ENCODE measurements around the gene LSMEM2. TPM values are rescaled to one million over a fixed set of nuclear protein-coding genes. Genes with fewer than 3 reads are reported as not detected.

Gene LSMEM2
- polyA plus RNA-seq, 2 of the 4 experiments (the other 2 are of a cell fraction) = 0.09 TPM; not detected in 1

DNA sequence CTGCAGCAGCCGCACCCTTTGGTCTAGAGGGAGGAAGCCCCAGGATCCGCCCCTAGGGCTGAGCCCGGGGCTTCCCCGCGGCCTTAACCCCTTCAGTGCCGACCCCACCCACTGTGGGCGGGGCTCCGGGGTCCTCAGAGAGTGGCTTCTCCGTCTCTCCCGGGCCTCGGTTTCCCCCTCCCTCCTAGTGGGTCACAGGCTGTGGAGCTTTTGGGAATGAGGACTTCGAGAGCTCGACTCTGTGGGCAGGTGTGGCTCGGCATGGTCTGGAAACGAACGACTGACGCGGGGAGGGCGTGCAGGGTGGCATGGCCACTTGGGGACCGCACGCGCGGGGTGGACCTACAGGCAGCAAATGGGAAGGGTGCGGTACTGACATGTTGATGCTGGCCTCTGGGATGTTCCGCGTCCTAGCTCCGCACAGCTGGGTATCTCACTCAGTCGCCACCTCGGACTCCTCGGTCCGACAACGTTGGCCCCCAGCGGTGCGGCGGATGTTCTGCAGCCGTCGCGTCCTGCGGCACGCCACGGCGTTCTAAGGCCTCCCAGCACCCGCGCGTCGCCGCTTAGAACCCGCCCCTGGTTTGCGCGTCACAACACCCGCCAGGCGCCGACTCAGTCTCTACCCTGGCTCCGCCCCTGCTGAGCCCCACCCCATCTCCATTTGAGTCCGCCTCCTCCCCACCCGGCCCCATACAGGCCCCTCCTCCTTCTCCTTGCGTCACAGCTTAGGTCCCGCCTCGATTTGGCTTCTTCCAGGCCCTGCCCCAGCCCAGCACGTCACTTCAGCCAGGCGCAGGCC is 20.1 kb downstream of the LSMEM2 start, which contains the start of the genes HYAL3 and NAA80:
HYAL3 (minus strand) TSS at position 570 of the 802 bp plus-strand sequence. CDS start 3,803 bp downstream, outside the sequence.
NAA80 (minus strand) TSS at position 570 of the 802 bp plus-strand sequence. CDS start 1,942 bp downstream, outside the sequence.
- TF ChIP-seq PHF8 (IDR thresholded peaks at IDR 0.05; ENCODE audit: borderline replicate concordance, low read depth) = peak; percentile 56; the same call in 1 of the 2 replicates
- peak; percentile 87 for TF ChIP-seq POLR2A (IDR thresholded peaks at IDR 0.05; ENCODE audit: low read length)
- TF ChIP-seq MAX (IDR thresholded peaks at IDR 0.05) = peak; percentile 77
- peak in 1 of 2 experiments; percentile 51; a peak in 1 of 5 replicates for TF ChIP-seq JUN (IDR thresholded peaks at IDR 0.05)
- no peak for TF ChIP-seq ZFP36 (IDR thresholded peaks at IDR 0.05; ENCODE audit: borderline replicate concordance, partially characterized antibody)
- peak within 1 kb of the TSS; percentile 98 for H3K4me2 ChIP-seq
- DNase-seq (ENCODE audit: low read depth in 1 of 2, low spot score in 1 of 2) (peak; percentile 80 to 99), ATAC-seq (peak; percentile 80 to 88), FAIRE-seq (no peak)
- peak within 1 kb of the TSS; percentile 77 for H3K4me3 ChIP-seq
- ChIA-PET CTCF (interaction anchor here (1.1 to 3.5 kb wide), 9 partner anchors 16 to 104 kb away, joined by 3 to 21 read pairs (median 3); partner anchors contain the start of genes HYAL2 and TUSC2), POLR2A (interaction anchor here (0.5 to 1.4 kb wide), 4 partner anchors 20 to 39 kb away, joined by 3 to 4 read pairs (median 4); no protein-coding TSS in a partner anchor)
- H3K4me1 ChIP-seq = peaks cover 26% of the 10 kb centered on the region
- H3K9me3 ChIP-seq = no peaks in the 10 kb centered on the region
- 0% methylated on average over 9 of the region's 61 CpGs for WGBS (ENCODE audit: missing lambda C conversion rate)
- peak within 1 kb of the TSS; percentile 92 to 98 for H3K27ac ChIP-seq

GRCh38 chr3:50299638-50299928 is 20.7 kb downstream of the LSMEM2 start:
- FAIRE-seq (no peak), ATAC-seq (peak in 1 of 2 experiments; percentile 84; a peak in 3 of 6 replicates), DNase-seq (ENCODE audit: low read depth in 1 of 2, low spot score in 1 of 2) (no peak)
- TF ChIP-seq TP53 (CRISPR knock-in tag; IDR thresholded peaks at IDR 0.05) (no peak), MAZ (IDR thresholded peaks at IDR 0.05; ENCODE audit: borderline replicate concordance, low read depth, low read length) (no peak), RCOR1 (IDR thresholded peaks at IDR 0.05; ENCODE audit: low read depth, low read length) (no peak)
- Histone ChIP-seq H3K4me2 (peak overlapping the region; percentile 92), H3K4me3 (peak overlapping the region; percentile 44), H3K27ac (peak overlapping the region; percentile 74 to 82), H3K9me3 (no peaks in the 10 kb centered on the region), H3K4me1 (peaks cover 26% of the 10 kb centered on the region)
- CTCF ChIA-PET = interaction anchor here (1.1 to 3.5 kb wide), 7 partner anchors 16 to 105 kb away, joined by 3 to 21 read pairs (median 3); partner anchors contain the start of genes HYAL2 and TUSC2
- no CpG with 5 or more reads among the region's 12 CpGs for WGBS (ENCODE audit: missing lambda C conversion rate)
- POLR2A ChIA-PET = interaction anchor here (0.5 to 1.4 kb wide), 4 partner anchors 20 to 39 kb away, joined by 3 to 4 read pairs (median 4); no protein-coding TSS in a partner anchor

DNA sequence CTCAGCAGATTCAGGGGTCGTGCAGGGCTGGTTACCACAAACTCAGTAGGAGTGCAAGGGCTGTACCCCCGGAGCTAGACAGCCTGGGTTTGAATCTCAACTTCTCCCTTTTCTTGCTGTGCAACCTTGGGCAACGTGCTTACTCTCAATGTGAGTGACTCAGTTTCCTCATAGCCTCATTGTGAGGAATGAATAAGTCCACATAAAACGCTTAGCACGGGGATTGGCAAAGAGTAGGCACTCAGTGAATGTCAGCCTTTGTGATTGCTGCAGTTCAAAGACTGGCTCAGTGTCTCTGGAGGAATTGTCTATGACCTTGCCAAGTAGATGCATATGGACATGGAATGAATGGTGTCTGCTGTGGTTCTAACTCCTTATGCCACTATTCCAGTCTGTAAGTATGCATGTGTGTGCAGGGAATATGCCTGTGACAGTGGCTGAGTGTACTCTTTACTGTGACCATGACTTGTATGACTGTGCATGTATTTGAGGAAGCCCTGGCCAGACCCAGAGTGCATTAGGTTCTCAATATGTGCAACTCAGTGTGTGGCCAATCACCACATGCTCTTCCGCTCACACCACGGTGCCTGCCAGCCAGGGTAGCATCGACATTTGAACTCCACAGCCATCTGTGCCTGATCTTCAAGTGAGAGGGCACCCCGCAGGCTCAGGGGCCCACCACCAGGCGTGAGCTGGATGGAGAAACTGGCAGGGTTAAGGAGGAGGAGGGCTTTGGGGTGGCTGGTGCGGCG is 21.2 kb downstream of the LSMEM2 start:
- CTCF ChIA-PET = interaction anchor here (1.1 to 3.5 kb wide), 6 partner anchors 15 to 65 kb away, joined by 3 to 21 read pairs (median 6); partner anchors contain the start of genes HYAL2 and TUSC2
- Histone ChIP-seq H3K4me2 (peak overlapping the region; percentile 92), H3K27ac (peak overlapping the region; percentile 74 to 82), H3K4me3 (peak overlapping the region; percentile 44), H3K9me3 (no peaks in the 10 kb centered on the region), H3K4me1 (peaks cover 26% of the 10 kb centered on the region)
- FAIRE-seq (no peak), ATAC-seq (no peak), DNase-seq (ENCODE audit: low read depth in 1 of 2, low spot score in 1 of 2) (no peak)
- WGBS (ENCODE audit: missing lambda C conversion rate) = 57% methylated on average over 10 of the region's 12 CpGs
- TF ChIP-seq JUN (IDR thresholded peaks at IDR 0.05) (no peak), POLR2A (IDR thresholded peaks at IDR 0.05; ENCODE audit: low read length) (no peak), EHF (CRISPR knock-in tag; IDR thresholded peaks at IDR 0.05) (peak; percentile 36; the same call in 1 of the 2 replicates), CHD2 (IDR thresholded peaks at IDR 0.05; ENCODE audit: low read length, partially characterized antibody) (no peak)
- POLR2A ChIA-PET = interaction anchor here (0.5 to 1.4 kb wide), 5 partner anchors 21 to 271 kb away, joined by 3 to 4 read pairs (median 3); no protein-coding TSS in a partner anchor

DNA sequence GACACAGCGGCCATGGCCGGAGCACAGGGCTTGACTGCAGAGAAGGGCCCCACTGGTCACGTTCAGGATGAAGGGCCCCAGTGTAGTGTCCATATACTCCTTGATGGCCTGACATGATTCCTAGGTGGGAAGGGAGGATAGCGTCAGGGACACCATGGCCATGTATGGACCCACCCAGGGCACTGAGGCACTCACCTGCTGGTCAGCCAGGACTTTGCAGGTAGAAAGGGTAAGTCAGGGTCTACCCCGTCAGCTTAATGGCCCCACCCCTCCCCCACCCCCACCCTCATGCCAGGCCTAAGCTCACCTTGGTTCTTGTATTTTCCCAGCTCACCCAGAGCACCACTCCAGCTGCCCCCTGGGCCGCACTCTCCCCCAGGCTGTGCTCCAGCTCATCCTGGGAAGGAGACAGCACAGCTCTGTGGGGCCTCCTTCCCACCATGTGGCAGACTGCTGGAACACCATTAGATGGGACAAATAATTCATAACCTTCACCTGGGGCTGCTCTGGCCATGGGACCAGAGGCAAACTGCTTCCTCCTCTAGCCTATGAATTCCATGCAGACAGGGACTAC is 21.9 kb downstream of the LSMEM2 start:
- H3K4me3 ChIP-seq = no peak overlapping the region
- H3K27ac ChIP-seq = peak overlapping the region in 1 of 2 experiments; percentile 82; a peak in 2 of 6 replicates
- FAIRE-seq = no peak
- 96% methylated on average over 4 of the region's 6 CpGs for WGBS (ENCODE audit: missing lambda C conversion rate)
- H3K4me2 ChIP-seq = peak overlapping the region; percentile 92; the same call in 2 of the 3 replicates
- H3K9me3 ChIP-seq = no peaks in the 10 kb centered on the region
- no peak for ATAC-seq
- ChIA-PET POLR2A (interaction anchor here (0.6 kb wide), 1 partner anchor 270 kb away, joined by 3 read pairs; no protein-coding TSS in a partner anchor), CTCF (interaction anchor here (1.2 to 3.5 kb wide), 4 partner anchors 9 to 27 kb away, joined by 3 to 21 read pairs (median 6); partner anchors contain the start of genes HYAL2, IFRD2 and TUSC2)
- DNase-seq (ENCODE audit: low read depth in 1 of 2, low spot score in 1 of 2) = no peak
- peaks cover 26% of the 10 kb centered on the region for H3K4me1 ChIP-seq
- TF ChIP-seq RAD21 (conservative IDR thresholded peaks at IDR 0.05 in 1 of 2, IDR thresholded peaks at IDR 0.05 in 1 of 2) (no peak), SREBF2 (IDR thresholded peaks at IDR 0.05) (no peak), KDM5A (IDR thresholded peaks at IDR 0.05) (no peak), FOSB (CRISPR knock-in tag; IDR thresholded peaks at IDR 0.05) (no peak), HMGXB4 (CRISPR knock-in tag; IDR thresholded peaks at IDR 0.05; ENCODE audit: borderline replicate concordance) (no peak), CTCF (IDR thresholded peaks at IDR 0.05) (no peak), JUNB (IDR thresholded peaks at IDR 0.05) (no peak), GATA3 (IDR thresholded peaks at IDR 0.05; ENCODE audit: borderline replicate concordance) (no peak), HOXB5 (CRISPR knock-in tag; IDR thresholded peaks at IDR 0.05) (no peak)
- TF ChIP-seq, protein P1, sequence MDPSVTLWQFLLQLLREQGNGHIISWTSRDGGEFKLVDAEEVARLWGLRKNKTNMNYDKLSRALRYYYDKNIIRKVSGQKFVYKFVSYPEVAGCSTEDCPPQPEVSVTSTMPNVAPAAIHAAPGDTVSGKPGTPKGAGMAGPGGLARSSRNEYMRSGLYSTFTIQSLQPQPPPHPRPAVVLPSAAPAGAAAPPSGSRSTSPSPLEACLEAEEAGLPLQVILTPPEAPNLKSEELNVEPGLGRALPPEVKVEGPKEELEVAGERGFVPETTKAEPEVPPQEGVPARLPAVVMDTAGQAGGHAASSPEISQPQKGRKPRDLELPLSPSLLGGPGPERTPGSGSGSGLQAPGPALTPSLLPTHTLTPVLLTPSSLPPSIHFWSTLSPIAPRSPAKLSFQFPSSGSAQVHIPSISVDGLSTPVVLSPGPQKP (IDR thresholded peaks at IDR 0.05; ENCODE audit: low read depth, low read length) = no peak

Data from A549 (cell line).